GM23338 (cell line): ENCODE results near the gene SLC25A25. TPM values are rescaled to one million over a fixed set of nuclear protein-coding genes. Genes with fewer than 3 reads are reported as not detected.
"Not testable (repeated sequence)": the region's sequence is repeated elsewhere in the genome, so short reads cannot be mapped to it uniquely, and the experiment has no call there.

Experiments used
- ATAC-seq: fragments of 200-7000 bp; cut with Tn5 transposase; 3 replicates; pipeline ENCODE4 v1.9.1; 2020
- DNase-seq: peaks from one replicate; pipeline ENCODE4 v3.0.0-alpha.2; 2015; ENCODE audit warnings: low spot score
- H2AFZ ChIP-seq: fragments of 200-600 bp; sonication (generic); 2 replicates; pipeline ENCODE4 v1.8.0; 2016; ENCODE audit warnings: antibody characterized with exemption, mild to moderate bottlenecking, moderate library complexity
- H3F3A ChIP-seq: fragments of 200-600 bp; sonication (generic); replicated peaks from 2 replicates; pipeline ENCODE4 v1.8.0; 2017; ENCODE audit warnings: antibody characterized with exemption, mixed run types, low read depth
- H3K27ac ChIP-seq: fragments of 200-600 bp; sonication (generic); 2 replicates; pipeline ENCODE4 v1.6.1; 2016; ENCODE audit warnings: low read depth
- H3K27me3 ChIP-seq: fragments of 200-600 bp; sonication (generic); 2 replicates; pipeline ENCODE4 v1.8.0; 2016; ENCODE audit warnings: mild to moderate bottlenecking, mixed run types, moderate library complexity; ENCODE audit not compliant: insufficient read depth
- H3K36me3 ChIP-seq: fragments of 200-600 bp; sonication (generic); 2 replicates; pipeline ENCODE4 v1.8.0; 2016; ENCODE audit warnings: mild to moderate bottlenecking; ENCODE audit not compliant: insufficient read depth
- H3K4me1 ChIP-seq: fragments of 200-600 bp; sonication (generic); 2 replicates; pipeline ENCODE4 v1.8.0; 2016; ENCODE audit warnings: mild to moderate bottlenecking, moderate library complexity; ENCODE audit not compliant: insufficient read depth
- H3K4me2 ChIP-seq: fragments of 200-600 bp; sonication (generic); 2 replicates; pipeline ENCODE4 v1.7.1; 2017; ENCODE audit warnings: mixed run types
- H3K4me3 ChIP-seq: fragments of 200-600 bp; sonication (generic); 2 replicates; pipeline ENCODE4 v1.6.1; 2016; ENCODE audit warnings: mixed run types
- H3K79me2 ChIP-seq: fragments of 200-600 bp; sonication (generic); replicated peaks from 2 replicates; pipeline ENCODE4 v1.8.0; 2017; ENCODE audit warnings: mild to moderate bottlenecking; ENCODE audit not compliant: insufficient read depth
- H3K9me2 ChIP-seq: fragments of 200-600 bp; sonication (generic); 2 replicates; pipeline ENCODE4 v1.8.0; 2017; ENCODE audit not compliant: insufficient read depth
- H4K20me1 ChIP-seq: fragments of 200-600 bp; sonication (generic); replicated peaks from 2 replicates; pipeline ENCODE4 v1.8.0; 2017; ENCODE audit warnings: mild to moderate bottlenecking; ENCODE audit not compliant: insufficient read depth
- H3K27ac Mint-ChIP-seq: 2 replicates; pipeline ENCODE4 v1.8.0; 2020; ENCODE audit warnings: inconsistent platforms, mild to moderate bottlenecking, moderate library complexity, mixed read lengths
- H3K27me3 Mint-ChIP-seq: 3 replicates; pipeline ENCODE4 v1.8.0; 2022; ENCODE audit warnings: low read depth, mild to moderate bottlenecking, moderate library complexity, mixed read lengths, inconsistent platforms; ENCODE audit not compliant: insufficient read depth, poor library complexity
- H3K36me3 Mint-ChIP-seq: 3 replicates; pipeline ENCODE4 v1.8.0; 2021; ENCODE audit warnings: low read depth, mild to moderate bottlenecking, inconsistent platforms, moderate library complexity, mixed read lengths
- H3K4me1 Mint-ChIP-seq: 3 replicates; pipeline ENCODE4 v1.8.0; 2020; ENCODE audit warnings: mild to moderate bottlenecking, inconsistent platforms, mixed read lengths
- H3K4me3 Mint-ChIP-seq: 3 replicates; pipeline ENCODE4 v1.8.0; 2021; ENCODE audit warnings: moderate library complexity, mild to moderate bottlenecking, inconsistent platforms, mixed read lengths
- H3K9me3 Mint-ChIP-seq: 3 replicates; pipeline ENCODE4 v1.8.0; 2020; ENCODE audit warnings: moderate library complexity, mild to moderate bottlenecking, inconsistent platforms, mixed read lengths
- CREB1 ChIP-seq: fragments of 250-450 bp; sonication (Bioruptor Pico); IDR thresholded peaks from 2 replicates; pipeline ENCODE4 v1.5.0; 2020; ENCODE audit warnings: low read depth, mild to moderate bottlenecking, moderate library complexity
- CTCF ChIP-seq, 2 experiments: fragments of 200-600 bp in 1 of 2; sonication (generic) in 1 of 2; conservative IDR thresholded peaks; 2 replicates each; pipeline versions ENCODE4 v1.5.1 to v1.6.1; 2016 to 2017; ENCODE audit warnings: antibody characterized with exemption in 2 of 2, low read depth in 2 of 2, mild to moderate bottlenecking in 2 of 2, moderate library complexity in 1 of 2
- EZH2 ChIP-seq: fragments of 200-600 bp; sonication (generic); IDR thresholded peaks from one replicate; pipeline ENCODE4 v1.8.0; 2017; ENCODE audit warnings: antibody characterized with exemption, mild to moderate bottlenecking, low read depth; ENCODE audit not compliant: unreplicated experiment
- JUNB ChIP-seq: IDR thresholded peaks from one replicate; pipeline ENCODE4 v1.6.1; 2016; ENCODE audit warnings: antibody characterized with exemption; ENCODE audit not compliant: unreplicated experiment
- NANOG ChIP-seq: IDR thresholded peaks from 2 replicates; pipeline ENCODE4 v1.6.1; 2016; ENCODE audit warnings: antibody characterized with exemption, borderline replicate concordance
- POLR2AphosphoS5 ChIP-seq: IDR thresholded peaks from 2 replicates; pipeline ENCODE4 v1.6.1; 2016; ENCODE audit warnings: antibody characterized with exemption, low read depth
- ZNF114 ChIP-seq: fragments of 250-450 bp; sonication (Bioruptor Pico); IDR thresholded peaks from 2 replicates; pipeline ENCODE4 v1.5.0; 2020; ENCODE audit warnings: mild to moderate bottlenecking, moderate library complexity
- ZNF331 ChIP-seq: fragments of 250-450 bp; sonication (Bioruptor Pico); IDR thresholded peaks from 2 replicates; pipeline ENCODE4 v1.5.0; 2020; ENCODE audit warnings: low read depth, mild to moderate bottlenecking, moderate library complexity
- ZNF462 ChIP-seq: fragments of 250-450 bp; sonication (Bioruptor Pico); IDR thresholded peaks from 2 replicates; pipeline ENCODE4 v1.5.0; 2020; ENCODE audit warnings: mild to moderate bottlenecking, moderate library complexity
- polyA plus RNA-seq: library from polyadenylated mRNA; unstranded; fragments of >200 nt; fragmentation: Nextera tagmentation; extraction: Ambion mirVana; gene quantifications from 2 replicates; pipeline ENCODE4 v1.2.1, GENCODE V29; 2016
- total RNA-seq: library from RNA; depleted of rRNA; stranded (reverse); fragments of >200 nt; shearing (Covaris generic); gene quantifications from 2 replicates; pipeline ENCODE4 v1.2.3, GENCODE V29; 2014

Gene SLC25A25
- total and polyA plus RNA-seq, 2 experiments from 2014 or later, result 7.1 to 27.0 TPM

- H3K36me3 ChIP-seq, H3K36me3 Mint-ChIP-seq, H3K9me2 ChIP-seq, H3K9me3 Mint-ChIP-seq, H2AFZ ChIP-seq, H3K4me3 Mint-ChIP-seq, H3K4me3 ChIP-seq, H3K79me2 ChIP-seq, H3K4me1 ChIP-seq, H3K4me1 Mint-ChIP-seq, ATAC-seq, DNase-seq, H4K20me1 ChIP-seq, H3K27me3 ChIP-seq, H3K27ac ChIP-seq, H3F3A ChIP-seq, H3K27ac Mint-ChIP-seq, H3K4me2 ChIP-seq: not testable (repeated sequence)
- peaks cover 15% of the 10 kb centered on the region for H3K27me3 Mint-ChIP-seq
Measured at GRCh38 chr9:128045409-128045808, 22.6 kb upstream of the SLC25A25 start.

GRCh38 chr9:128045831-128046230, 22.2 kb upstream of the SLC25A25 start:
- 0 out of 2 replicates have a peak, but pooled peaks cover 4% of the 10 kb centered on the region for H3F3A ChIP-seq
- Mint-ChIP-seq H3K36me3 (no peaks in the 10 kb centered on the region), H3K27ac (no peak overlapping the region), H3K9me3 (no peaks in the 10 kb centered on the region; the same call in 1 of the 3 replicates), H3K4me3 (no peak overlapping the region), H3K4me1 (peaks cover 3% of the 10 kb centered on the region), H3K27me3 (peaks cover 15% of the 10 kb centered on the region)
- 0 out of 2 replicates have a peak, but pooled peaks cover 3% of the 10 kb centered on the region for H3K9me2 ChIP-seq
- H4K20me1 ChIP-seq, result no peaks in the 10 kb centered on the region; the same call in 1 of the 2 replicates
- H3K4me1 ChIP-seq, result no peaks in the 10 kb centered on the region
- no peak for TF ChIP-seq POLR2AphosphoS5
- no peak for TF ChIP-seq ZNF331 (CRISPR knock-in tag)
- no peak for TF ChIP-seq ZNF114 (CRISPR knock-in tag)
- no peak for TF ChIP-seq CTCF (conservative IDR thresholded peaks at IDR 0.05; ENCODE audit: low read depth in 2 of 2)
- TF ChIP-seq CREB1, result no peak
- no peak for TF ChIP-seq JUNB
- no peak for TF ChIP-seq EZH2
- H2AFZ ChIP-seq, result no peak overlapping the region
- H3K27me3 ChIP-seq, result no peaks in the 10 kb centered on the region
- ATAC-seq (no peak), DNase-seq (no peak)
- no peaks in the 10 kb centered on the region for H3K79me2 ChIP-seq
- no peak overlapping the region for H3K4me3 ChIP-seq
- no peak overlapping the region for H3K4me2 ChIP-seq
- no peaks in the 10 kb centered on the region for H3K36me3 ChIP-seq
- H3K27ac ChIP-seq, result no peak overlapping the region

- H3K27ac ChIP-seq, result no peak overlapping the region
- Mint-ChIP-seq H3K4me3 (no peak overlapping the region), H3K27ac (no peak overlapping the region), H3K9me3 (no peaks in the 10 kb centered on the region; the same call in 1 of the 3 replicates), H3K4me1 (peaks cover 3% of the 10 kb centered on the region), H3K27me3 (peaks cover 17% of the 10 kb centered on the region), H3K36me3 (no peaks in the 10 kb centered on the region)
- H3K4me2 ChIP-seq, result no peak overlapping the region
- H3F3A ChIP-seq, result 0 out of 2 replicates have a peak, but pooled peaks cover 4% of the 10 kb centered on the region
- no peaks in the 10 kb centered on the region for H3K4me1 ChIP-seq
- DNase-seq (no peak), ATAC-seq (no peak)
- H3K4me3 ChIP-seq, result no peak overlapping the region
- no peaks in the 10 kb centered on the region; the same call in 1 of the 2 replicates for H4K20me1 ChIP-seq
- no peaks in the 10 kb centered on the region for H3K36me3 ChIP-seq
- 0 out of 2 replicates have a peak, but pooled peaks cover 3% of the 10 kb centered on the region for H3K9me2 ChIP-seq
- H3K79me2 ChIP-seq, result no peaks in the 10 kb centered on the region
- H2AFZ ChIP-seq, result no peak overlapping the region
- no peaks in the 10 kb centered on the region for H3K27me3 ChIP-seq
- TF ChIP-seq NANOG (no peak), ZNF462 (CRISPR knock-in tag) (no peak)
Measured at GRCh38 chr9:128047231-128047630, 20.8 kb upstream of the SLC25A25 start.
